Measurements from ENCODE around the gene ZSCAN29.

DNA sequence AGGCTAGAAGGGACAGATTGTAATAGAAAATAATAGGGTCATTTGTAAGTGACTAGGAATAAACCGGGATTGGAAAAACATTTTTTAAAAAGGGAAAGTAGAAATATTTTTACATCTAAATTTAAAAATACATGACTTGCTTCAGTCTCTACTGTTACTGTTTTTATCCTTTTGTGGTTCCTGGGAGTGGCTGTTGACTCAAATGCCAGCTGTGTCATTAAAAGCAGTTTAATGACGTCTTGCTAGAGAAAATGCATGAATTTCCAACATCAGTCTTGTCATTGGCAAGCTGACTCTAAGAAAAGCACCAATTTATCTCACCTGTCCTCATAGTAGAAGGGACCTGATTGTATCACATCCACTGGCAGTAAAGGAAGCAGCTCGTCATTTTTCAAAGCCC is 23.7 kb downstream of the ZSCAN29 start:
- TF ChIP-seq, protein P1, sequence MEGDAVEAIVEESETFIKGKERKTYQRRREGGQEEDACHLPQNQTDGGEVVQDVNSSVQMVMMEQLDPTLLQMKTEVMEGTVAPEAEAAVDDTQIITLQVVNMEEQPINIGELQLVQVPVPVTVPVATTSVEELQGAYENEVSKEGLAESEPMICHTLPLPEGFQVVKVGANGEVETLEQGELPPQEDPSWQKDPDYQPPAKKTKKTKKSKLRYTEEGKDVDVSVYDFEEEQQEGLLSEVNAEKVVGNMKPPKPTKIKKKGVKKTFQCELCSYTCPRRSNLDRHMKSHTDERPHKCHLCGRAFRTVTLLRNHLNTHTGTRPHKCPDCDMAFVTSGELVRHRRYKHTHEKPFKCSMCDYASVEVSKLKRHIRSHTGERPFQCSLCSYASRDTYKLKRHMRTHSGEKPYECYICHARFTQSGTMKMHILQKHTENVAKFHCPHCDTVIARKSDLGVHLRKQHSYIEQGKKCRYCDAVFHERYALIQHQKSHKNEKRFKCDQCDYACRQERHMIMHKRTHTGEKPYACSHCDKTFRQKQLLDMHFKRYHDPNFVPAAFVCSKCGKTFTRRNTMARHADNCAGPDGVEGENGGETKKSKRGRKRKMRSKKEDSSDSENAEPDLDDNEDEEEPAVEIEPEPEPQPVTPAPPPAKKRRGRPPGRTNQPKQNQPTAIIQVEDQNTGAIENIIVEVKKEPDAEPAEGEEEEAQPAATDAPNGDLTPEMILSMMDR (IDR thresholded peaks at IDR 0.05), result no peak
- TF ChIP-seq REST (IDR thresholded peaks at IDR 0.05; ENCODE audit: insufficient read depth in 1 of 2, low read depth in 2 of 2, low read length in 1 of 2), result no peak
- no peak for TF ChIP-seq SIN3A (IDR thresholded peaks at IDR 0.05; ENCODE audit: borderline replicate concordance, insufficient read depth, low read depth, low read length)
- no peak for TF ChIP-seq POLR2AphosphoS5 (IDR thresholded peaks at IDR 0.05; ENCODE audit: low read depth, low read length)
- no peak for TF ChIP-seq TCF7L2 (IDR thresholded peaks at IDR 0.05; ENCODE audit: low read depth, low read length)
